Measurements from ENCODE around the gene FADS3.

FADS3 gene

DNA sequence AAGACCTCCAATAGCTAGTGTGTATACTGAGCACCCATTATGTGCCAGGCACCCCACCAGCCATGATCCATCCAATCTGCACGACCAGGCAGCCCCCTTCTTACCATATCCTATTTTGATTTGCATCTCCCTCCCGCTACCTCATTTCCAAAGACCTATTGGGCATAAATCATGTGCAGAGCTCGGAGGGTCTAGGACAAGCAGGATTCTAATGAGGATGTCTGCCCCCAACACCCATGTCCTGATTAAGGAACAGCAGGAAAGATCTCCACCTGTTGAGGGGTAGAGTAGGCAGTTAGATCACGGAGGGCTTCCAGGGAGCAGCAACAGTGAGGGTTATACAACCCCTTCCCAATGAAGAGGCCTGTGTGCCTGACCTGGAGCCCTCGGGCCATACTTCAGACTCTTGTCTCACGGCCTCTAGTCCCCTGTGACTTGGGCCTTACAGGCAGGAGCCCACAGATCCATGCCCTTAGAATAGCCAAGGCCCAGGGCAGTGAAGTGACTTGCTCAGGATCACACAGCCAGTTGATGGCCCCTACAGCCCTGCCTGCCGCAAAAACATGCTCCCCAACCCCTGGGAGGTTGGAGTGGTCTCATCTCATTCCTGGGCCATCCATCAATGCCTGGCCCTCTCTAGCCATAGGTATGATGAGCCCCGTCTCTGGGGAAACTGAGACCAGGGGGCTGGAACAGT lies 22.5 kb upstream of the FADS3 start:
- no peak for DNase-seq

DNA sequence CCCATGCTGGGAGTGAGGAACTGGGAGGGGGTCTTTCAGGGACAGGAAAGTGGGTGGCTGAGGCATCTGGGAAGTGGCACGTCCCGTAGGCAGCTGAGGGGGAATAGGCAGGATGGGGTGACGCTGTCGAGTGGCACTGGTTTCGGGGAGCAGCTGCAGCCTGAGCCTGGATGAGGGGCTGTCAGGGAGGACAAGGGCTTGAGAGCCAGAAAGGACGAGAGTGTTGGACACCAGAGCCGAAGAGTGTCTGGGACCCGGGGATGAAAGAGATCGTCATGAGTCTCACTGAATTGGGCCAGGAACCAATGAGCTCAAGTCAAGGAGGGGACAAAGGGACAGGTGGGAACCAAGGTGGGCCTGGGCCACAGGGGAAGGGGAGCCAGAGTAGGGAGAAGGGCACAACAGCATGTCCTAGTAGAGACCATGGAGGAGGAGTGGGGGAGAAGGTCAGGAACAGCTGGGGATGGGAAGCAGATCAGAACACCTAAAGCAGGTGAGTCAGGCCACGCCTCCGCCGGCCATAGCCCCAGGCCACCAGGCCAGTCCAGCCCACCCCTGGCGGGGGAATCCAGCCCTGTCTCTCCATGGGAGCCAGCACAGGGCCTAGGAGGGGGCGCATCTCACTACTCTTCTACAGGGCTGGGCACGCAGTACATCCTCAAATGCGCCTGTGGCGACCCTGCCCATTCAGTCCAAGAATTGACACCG lies 21.8 kb upstream of the FADS3 start:
- no peak for DNase-seq

DNA sequence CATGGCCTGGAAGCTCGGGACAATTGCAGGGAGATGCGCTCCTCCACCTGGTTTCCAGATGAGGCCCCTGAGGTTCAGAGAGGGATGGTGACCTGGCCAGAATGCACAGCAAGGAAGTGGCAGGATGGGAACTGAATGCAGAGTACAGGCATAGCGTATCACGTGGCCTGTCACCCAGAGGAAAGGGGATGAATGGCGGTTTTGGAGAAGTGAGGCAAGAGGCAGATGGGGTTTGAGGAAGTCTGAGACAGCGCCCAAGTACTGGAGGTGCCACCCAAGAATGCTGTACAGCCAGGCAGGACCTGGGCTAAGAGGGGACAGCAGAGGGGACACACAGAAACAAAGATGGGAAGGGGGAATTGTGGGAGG lies 21.2 kb upstream of the FADS3 start:
- no peak for DNase-seq

DNA sequence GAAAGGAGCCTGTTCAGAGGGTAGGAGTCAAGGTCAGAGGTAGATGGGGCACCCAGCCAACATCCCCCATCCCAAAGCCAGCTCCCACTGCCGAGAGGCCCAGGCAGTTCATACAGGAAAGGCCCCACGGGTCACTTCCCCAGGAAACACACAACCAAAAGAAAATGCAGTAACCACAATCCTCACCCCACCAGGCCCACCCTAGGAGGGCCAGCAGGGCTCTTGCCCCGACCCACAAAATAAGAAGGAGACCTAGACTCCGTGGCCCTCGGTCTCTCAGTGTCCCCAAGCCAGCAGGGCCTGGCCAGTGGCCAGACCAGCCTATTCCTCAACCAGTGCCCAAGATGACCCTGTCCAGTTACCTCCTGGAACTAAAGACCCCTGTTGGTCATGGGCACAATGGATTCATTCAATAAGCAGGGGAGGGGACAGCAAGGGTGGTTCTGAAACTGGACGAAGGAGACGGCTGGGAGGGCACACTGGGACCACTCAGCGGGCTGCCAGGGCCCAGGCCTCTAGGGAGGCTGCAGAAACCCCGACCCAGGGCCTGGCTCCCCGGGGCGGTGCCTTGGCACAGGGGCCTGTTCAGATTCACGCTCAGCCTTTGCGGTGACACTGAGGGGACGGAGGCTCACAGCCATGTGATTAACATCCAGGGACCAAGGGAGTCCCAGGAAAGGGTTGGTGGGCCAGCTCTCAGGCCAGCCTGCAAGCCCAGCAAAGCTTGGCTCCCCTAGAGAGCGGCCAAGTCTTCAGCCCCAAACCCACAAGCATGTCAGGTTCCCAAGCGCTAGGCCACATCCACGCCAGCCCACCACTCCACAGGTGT lies 20.6 kb upstream of the FADS3 start:
- DNase-seq: no peak

DNA sequence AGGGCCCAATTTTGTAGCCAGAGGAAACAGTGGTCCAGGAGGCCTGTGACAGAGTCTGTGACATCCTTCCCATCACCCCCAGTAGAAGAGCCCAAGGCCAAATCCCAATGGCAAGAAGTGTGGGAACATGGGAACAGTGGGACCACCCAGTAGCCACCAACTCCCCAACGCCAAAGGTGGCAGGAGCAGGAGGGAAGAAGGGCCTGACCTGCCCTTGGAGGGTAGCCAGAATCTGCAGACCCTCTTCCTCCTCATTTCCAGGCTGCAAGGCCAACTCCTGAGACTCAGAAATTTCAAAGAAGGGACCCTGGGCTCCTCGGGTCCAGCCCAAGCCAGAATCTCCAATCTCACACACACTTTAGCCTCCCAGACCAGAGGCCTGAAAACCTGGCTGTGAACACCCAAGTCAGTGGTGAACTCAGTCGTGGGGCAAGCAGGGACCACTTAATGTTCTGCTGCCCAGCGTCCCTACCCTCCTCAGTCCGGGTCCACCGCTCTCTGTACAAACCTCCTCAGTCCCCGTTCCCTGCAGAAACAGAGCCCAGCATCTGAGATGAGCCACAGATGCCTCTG lies 19.9 kb upstream of the FADS3 start:
- no peak for DNase-seq

DNA sequence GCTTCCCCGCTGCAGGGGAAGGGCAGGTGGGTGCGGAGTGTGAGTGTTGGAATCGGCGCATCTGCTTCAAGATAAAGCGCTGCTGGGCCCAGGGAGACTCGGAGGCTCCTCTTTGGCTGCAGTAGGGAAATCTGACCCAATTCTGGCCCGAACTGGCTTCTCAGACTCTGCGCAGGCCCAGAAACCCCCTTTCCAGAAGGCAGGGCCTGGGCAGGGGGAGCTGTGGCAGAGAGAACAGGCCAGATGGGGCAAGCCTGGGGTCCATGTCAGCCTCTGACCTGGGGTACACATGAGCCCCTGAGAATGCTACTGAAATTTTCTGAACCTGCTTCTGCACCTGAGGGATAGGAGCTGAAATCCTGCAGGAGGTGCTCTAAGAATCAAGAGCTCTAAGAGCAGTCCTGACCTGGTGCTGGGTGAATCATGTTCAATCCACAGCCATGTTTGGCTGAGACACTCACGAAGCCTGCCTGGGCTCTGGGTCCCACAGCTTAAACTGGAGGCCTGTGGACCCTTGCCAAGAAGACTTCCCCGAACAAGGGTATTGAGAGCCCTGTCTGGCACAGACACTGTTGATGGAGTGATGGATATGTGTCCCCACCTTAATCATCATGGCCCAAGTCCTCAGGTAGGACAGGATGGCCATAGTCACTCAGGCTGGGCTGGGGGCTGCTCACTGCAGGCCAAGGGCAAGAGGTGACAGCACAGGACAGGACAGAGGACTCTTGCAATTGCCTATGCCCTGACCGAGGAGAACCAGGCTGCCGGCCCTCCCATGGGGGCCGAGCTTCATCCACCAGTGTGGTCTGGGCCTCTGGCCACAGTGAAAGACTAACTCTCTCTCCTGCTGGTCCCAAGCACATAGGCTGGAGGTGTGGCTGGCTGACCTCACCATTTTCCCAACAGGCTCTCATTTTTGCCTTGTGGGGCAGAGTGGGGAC lies 19.1 kb upstream of the FADS3 start:
- no peak for DNase-seq

DNA sequence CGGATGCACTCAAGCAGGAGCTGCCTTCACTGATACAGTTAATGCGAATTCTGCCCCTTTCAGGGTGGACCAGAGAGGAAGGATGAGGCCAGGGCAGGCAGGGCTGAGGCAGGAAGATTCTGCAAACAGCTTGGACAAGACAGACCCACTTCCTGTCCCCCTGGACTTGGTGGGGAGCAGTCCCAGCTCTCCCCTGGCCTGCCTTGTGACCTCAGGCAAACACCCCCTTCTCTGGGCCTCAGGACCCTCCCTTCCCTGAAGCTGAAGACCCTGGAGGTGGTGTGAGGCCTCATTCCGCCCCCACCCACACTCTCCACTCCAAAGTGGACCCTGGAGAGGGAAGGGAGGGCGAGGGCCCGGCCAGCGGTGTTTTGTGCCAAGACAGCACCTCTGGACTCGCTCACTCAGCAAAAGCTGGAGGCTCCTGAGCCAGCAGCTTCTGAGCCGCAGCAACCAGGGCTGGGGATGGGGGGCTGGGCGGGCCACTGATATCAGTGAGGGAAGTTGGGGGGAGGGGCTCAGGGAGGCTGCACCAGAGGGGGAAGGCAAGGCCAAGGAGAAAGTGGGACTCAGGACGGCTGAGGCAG lies 17.5 kb upstream of the FADS3 start:
- no peak for DNase-seq

DNA sequence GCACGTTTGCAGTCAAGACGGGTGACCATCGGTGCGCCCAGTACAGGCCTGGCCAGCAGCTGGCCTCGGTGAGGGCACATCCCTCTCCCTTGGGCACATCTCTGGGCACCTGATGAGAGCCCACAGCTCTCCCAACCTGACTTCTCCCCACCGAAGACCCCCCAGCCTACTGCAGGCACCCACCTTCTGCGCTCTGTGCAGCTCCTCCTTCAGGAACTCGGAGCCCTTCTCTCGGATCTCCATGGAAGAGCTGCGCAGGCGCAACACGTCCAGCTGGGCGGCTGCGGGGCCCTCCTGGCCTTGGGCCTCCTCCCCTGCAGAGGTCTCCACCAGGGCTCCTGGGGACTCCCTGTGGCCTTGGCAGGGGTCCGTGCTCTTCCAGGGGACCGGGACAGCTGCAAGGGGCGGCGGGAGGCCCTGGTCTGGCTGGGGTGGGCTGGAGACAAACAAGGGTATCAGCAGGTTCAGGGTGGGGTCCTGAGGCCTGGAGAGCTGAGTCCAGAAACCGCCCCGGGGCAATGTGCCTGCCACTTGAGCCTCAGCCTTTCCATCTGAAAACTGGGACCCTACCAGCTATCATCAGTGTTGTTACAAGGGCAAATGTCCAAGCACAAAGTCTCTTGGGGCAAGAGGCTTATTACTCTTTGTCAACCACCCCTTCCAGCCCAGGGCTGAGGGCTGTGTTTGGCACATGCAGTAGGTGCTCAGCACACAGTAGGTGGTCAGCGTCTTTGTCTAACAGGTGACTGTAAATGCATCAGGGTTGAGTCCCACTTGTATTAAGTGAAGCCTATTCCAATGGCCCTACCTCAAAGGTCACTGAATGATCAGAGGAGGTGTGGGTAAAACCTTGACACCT lies 16.8 kb upstream of the FADS3 start:
- no peak for DNase-seq

DNA sequence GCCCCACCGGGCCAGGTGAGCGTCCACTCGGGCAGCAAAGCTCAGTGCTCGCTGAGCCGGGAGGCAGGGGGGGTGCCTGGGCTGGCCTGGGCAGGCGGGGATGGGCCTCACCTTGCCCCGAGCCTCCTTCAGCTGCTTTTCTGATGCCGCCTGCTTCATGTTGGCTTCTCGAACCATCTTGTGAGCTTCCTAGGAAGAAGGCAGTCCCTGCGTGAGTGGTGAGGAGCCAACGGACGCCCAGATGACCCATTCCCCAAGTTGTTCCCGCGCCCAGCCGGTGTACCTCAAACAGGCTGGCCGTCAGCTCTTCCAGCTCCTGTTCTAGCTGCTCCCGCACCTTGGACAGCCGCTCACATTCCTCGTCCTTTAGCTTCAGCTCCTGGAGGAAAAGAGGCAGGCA lies 15.9 kb upstream of the FADS3 start:
- no peak for DNase-seq

DNA sequence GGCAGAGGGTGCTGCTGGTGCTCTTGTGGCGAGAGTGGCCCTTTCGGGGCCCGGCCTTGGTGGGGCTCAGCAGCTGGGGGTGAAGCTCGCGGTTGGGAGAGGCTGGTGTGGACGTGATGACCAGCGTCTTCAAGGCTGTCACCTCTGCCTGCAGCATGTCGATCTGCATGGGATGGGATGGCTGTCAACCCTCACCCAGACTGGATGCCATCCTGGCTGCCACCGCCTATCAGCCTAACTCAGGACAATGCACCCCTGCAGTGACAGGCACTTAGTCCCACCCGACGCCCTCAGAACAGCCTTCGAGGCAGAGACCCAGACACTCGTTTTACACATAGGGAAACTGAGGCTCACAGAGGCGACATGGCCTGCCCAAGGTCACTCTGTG lies 15.2 kb upstream of the FADS3 start:
- DNase-seq: no peak

DNA sequence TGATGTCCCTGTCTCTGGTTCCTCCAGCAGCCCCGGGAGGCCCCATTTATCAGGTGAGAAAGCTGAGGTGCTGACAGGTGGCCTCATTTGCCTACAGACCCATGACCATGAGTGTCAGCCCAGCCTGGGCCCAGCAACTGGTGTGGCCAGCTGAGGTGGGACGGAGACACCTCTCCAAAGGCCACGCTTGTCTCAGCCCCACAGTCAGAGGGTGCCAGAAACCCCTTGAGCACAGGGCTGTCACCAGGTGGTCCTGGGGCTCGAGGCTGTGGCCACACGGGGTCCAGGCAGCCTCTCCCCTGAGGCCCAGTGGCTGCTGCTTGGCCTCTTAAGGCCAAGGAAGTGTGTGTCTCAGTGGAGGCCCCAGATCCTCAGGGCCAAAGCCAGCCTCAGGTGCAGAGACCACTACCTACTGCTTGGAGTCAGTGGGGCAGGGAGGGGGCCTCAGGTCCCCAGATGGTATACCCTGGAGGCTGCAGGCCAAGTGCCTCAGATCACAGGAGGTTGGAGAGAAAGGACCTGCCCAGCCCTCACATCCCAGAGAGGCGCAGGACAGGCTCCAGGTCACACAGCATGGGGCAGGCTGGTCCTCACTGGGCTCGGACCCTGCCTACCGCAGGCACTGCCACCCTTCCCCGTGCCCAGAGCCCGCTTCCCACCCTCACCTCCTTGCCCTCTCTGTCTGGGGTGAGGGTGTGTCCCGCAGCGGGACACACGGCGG lies 14.6 kb upstream of the FADS3 start:
- no peak for DNase-seq

DNA sequence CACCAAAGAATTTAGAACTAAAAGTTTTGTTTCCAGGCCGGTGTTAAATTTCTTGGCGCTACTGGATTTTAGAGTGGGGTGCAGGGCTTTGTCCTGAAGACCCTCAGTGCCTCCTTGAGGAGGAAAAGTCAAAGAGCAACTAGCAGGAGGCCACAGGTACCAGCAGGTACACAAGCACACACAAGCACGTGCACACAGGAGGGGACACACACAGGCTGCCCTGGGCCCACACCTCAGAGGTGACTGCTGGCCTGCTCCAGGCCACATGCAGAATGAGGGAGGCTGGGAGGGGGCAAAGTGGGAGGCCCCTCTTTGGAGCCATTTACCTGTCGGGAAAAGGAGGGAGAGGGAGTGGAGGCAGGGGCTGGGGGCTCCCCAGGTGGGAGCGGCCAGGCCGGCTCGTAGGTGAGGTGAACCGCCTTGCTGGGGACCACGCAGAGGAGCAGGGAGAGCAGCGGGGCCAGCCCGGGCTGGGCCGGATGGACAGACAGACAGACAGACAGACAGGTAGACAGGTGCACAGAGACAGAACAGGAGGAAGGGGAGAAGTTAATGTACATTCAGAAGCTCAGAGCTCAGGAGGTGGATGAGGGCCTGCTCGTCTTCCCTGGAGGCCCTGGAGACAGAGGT lies 13.8 kb upstream of the FADS3 start:
- DNase-seq: no peak

DNA sequence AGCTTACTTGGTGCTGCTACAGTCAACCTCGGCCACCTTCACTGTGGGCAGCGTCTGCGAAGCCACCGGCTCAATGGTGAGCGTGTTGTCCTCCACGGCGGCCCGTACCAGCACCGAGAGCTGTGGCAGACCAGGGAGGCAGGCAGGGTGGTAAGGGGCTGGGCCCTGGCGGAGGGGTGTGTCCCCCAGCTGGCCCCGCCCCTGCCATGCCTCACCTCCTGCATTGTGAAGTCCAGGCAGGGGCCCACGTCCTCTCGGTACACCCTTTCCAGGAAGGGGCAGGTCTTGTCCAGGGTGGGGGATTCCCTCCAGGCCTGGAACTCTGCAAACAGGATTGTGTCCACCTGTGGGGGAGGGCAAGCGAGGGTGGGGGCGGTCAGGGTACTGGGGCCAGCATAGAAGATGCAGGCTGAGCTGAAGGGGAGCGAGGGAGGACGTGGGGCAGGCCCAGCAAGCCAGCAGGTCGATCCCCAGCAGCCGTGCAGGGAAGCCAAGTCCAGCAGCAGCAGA lies 13.2 kb upstream of the FADS3 start:
- DNase-seq: no peak

DNA sequence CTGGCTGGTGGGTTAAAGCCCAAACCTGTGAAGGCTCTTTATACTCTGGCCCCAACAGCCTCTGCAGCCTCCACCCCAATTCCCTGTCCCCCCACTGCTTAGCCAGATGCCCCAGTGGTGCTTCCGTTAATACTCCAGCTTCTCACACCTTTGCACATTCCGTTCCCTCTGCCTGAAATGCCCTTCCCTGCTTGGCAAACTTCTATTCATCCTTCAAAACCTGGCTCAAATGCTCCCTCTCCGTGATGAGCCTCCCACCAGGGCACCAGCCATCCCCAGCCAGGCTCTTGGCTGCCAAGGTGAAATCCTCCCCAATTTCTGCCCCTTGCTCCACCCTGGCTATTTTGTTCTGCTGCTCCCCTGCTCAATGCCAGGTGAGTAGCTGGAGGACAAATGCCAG lies 12.5 kb upstream of the FADS3 start:
- DNase-seq: no peak

DNA sequence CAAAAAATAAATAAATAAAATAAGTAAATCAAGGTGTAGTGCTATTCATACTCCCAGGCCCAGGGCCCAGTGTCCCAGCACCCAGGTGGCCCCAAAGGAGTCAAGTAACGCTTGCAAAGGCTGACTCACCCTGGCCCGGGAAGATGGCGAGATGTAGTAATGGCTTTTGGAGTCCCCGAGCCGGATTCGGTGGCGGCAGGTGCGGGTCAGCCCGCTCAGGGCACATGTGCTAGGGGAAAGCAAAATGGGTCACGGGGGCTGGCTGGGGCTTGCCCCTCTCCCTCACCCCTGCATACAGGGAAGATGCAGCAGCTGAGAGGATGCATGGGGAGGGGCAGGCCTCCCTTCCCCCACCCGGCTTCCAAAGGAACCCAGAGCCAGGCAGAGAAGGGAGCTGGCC lies 11.0 kb upstream of the FADS3 start:
- no peak for DNase-seq

DNA sequence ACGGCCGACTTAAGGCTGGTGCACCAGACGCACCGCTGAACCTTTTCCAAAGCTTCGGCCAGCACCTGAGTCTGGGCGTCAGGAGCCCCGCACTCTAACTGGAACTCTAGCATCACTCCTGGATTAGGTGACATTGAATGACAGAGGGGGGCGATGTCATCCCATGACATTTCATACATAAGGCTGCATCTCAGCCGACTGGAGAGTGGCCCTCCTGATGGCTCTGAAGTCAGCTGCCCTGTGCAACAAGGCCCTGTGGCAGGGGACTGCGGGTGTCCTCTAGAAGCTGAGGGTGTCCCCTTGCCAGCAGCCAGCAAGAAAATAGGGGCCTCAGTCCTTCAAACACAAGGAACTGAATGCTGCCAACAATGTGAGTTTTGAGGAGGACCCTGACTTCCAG lies 10.1 kb upstream of the FADS3 start:
- DNase-seq: no peak

DNA sequence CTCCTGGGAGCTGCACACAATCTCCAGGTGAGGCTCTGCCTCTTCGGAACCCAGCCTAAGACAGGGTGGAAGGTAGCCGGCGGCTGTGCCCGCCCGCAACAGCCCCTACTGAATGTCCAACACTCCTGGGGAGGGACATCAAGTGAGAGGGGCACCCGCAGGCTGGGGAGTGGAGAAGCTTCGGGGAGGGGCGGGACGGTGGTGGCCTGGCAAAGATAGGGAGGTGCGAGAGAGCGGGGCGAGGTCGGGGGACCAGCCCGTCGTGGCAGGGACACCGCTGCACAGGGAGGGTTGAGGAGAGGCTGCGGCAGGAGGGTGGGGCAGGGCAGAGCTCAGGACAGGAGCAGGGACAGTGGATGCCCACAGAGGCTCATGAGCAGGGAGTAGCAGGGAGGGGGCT lies 8.9 kb upstream of the FADS3 start:
- no peak for DNase-seq

DNA sequence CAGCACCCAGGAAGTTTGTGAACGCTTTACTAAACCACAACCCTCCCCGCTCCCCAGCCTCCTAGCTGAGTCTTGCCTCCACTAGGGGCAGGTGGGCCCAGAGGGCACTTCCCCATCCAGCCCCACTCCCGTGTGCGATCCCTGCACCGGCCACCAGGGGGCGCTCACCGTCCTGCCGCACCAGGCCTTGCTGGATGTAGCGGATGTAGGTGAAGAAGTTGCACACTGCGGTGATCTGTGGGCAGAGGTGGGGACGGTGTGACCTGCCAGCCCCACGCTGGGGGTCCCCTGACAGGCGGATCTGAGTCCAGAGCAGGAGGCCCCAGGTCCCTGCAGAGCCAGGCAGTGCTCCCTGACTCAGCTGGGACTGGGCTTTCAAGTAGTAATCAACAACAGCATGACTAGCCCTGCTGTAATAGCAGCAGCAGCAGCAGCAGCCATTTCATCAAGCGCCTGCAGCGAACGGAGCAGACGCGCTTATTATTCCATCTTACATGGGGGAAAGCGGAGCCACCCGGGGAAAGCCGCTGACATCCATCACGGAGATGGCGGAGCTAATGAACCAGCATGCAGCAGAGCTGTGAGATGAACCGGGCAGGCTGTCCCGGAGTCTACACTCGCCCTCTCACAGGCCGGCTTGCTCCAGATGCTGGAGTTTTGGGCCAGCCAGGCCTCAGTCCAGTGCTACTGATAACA lies 7.9 kb upstream of the FADS3 start:
- peak in 1 of 2 experiments; percentile 62 for DNase-seq

DNA sequence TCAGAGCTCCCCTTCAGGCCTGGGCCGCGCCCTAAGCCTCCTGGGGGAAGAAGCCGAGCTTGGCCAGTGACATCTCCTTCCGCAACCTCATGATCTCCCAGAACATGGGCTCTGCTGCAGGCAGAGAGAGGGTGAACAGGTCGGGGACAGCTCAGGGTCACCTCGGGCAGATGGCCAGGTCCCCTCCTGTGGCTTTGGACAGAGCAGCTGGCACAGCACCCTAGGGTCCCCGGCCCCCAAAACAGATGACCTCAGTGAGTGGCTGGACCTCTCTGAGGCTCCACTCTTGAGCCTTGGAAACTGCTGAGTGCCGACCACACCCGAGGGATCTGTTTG lies 6.9 kb upstream of the FADS3 start:
- DNase-seq: no peak
